ENCODE measurements around the gene TNFSF15. TPM values are rescaled to one million over a fixed set of nuclear protein-coding genes. Genes with fewer than 3 reads are reported as not detected.

TNFSF15 gene
- total RNA-seq = 0.05 and 0.19 TPM in 2 replicates
- 0.52 TPM for polyA plus RNA-seq (2012)

- DNase-seq (ENCODE audit: low read depth) = peak; percentile 39
These were observed at the start of gene TNFSF15 for GRCh38 chr9:114805670-114806525. Gene TNFSF15, minus strand, starts transcription at chr9:114806039. Its CDS starts 27 bp downstream, at chr9:114806012.

- DNase-seq (ENCODE audit: low read depth) = no peak
These were observed 49.6 kb upstream of the TNFSF15 start for GRCh38 chr9:114855488-114855887.

- no peak for DNase-seq (ENCODE audit: low read depth)
These were observed 49.0 kb upstream of the TNFSF15 start for GRCh38 chr9:114854736-114855355.

GRCh38 chr9:114853071-114853855 is 47.4 kb upstream of the TNFSF15 start:
- DNase-seq (ENCODE audit: low read depth) = no peak

- no peak for DNase-seq (ENCODE audit: low read depth)
These were observed 46.3 kb upstream of the TNFSF15 start for GRCh38 chr9:114852050-114852594.

GRCh38 chr9:114851306-114851705 is 45.5 kb upstream of the TNFSF15 start:
- DNase-seq (ENCODE audit: low read depth) = no peak

GRCh38 chr9:114850871-114851270 is 45.0 kb upstream of the TNFSF15 start:
- DNase-seq (ENCODE audit: low read depth) = no peak

- peak; percentile 31 for DNase-seq (ENCODE audit: low read depth)
These were observed 43.6 kb upstream of the TNFSF15 start for GRCh38 chr9:114849450-114849849.

- no peak for DNase-seq (ENCODE audit: low read depth)
These were observed 41.9 kb upstream of the TNFSF15 start for GRCh38 chr9:114847492-114848417.

- DNase-seq (ENCODE audit: low read depth) = no peak
These were observed 39.5 kb upstream of the TNFSF15 start for GRCh38 chr9:114845373-114845772.

GRCh38 chr9:114844766-114845165 is 38.9 kb upstream of the TNFSF15 start:
- no peak for DNase-seq (ENCODE audit: low read depth)

- no peak for DNase-seq (ENCODE audit: low read depth)
These were observed 32.1 kb upstream of the TNFSF15 start for GRCh38 chr9:114837923-114838322.

- DNase-seq (ENCODE audit: low read depth) = no peak
These were observed 30.9 kb upstream of the TNFSF15 start for GRCh38 chr9:114836769-114837168.

- no peak for DNase-seq (ENCODE audit: low read depth)
These were observed 28.5 kb upstream of the TNFSF15 start for GRCh38 chr9:114834386-114834785.

- no peak for DNase-seq (ENCODE audit: low read depth)
These were observed 24.7 kb upstream of the TNFSF15 start for GRCh38 chr9:114830546-114830945.

GRCh38 chr9:114829574-114830440 is 24.0 kb upstream of the TNFSF15 start:
- DNase-seq (ENCODE audit: low read depth) = no peak

- DNase-seq (ENCODE audit: low read depth) = no peak
These were observed 22.4 kb upstream of the TNFSF15 start for GRCh38 chr9:114828303-114828650.

GRCh38 chr9:114827641-114828302 is 21.9 kb upstream of the TNFSF15 start:
- DNase-seq (ENCODE audit: low read depth) = no peak

GRCh38 chr9:114826431-114826830 is 20.6 kb upstream of the TNFSF15 start:
- DNase-seq (ENCODE audit: low read depth) = no peak

All from myocyte (in vitro differentiated cells).